GM18868 (cell line): Measurements from ENCODE around the gene TINAG.

Experiments used
- ATAC-seq: cut with Tn5 transposase; IDR thresholded peaks from one replicate; pipeline ENCODE4 v1.9.1; 2021; ENCODE audit warnings: mild to moderate bottlenecking, moderate library complexity; ENCODE audit not compliant: unreplicated experiment

The TINAG gene

GRCh38 chr6:54308289-54308985 lies at the start of gene TINAG:
Gene TINAG, plus strand, starts transcription at chr6:54308441. Its CDS starts 110 bp downstream, at chr6:54308551.
- no peak for ATAC-seq

GRCh38 chr6:54260025-54260424 lies 48.2 kb upstream of the TINAG start:
- ATAC-seq, result no peak

- ATAC-seq, result no peak
Measured at GRCh38 chr6:54262499-54262898, 45.7 kb upstream of the TINAG start.

GRCh38 chr6:54262971-54263370 lies 45.3 kb upstream of the TINAG start:
- ATAC-seq, result no peak

- ATAC-seq, result no peak
Measured at GRCh38 chr6:54264581-54265272, 43.5 kb upstream of the TINAG start.

- no peak for ATAC-seq
Measured at GRCh38 chr6:54266400-54266923, 41.8 kb upstream of the TINAG start.

- ATAC-seq, result no peak
Measured at GRCh38 chr6:54267798-54268197, 40.4 kb upstream of the TINAG start.

GRCh38 chr6:54273214-54273820 lies 34.9 kb upstream of the TINAG start:
- ATAC-seq, result no peak

GRCh38 chr6:54274383-54274782 lies 33.9 kb upstream of the TINAG start:
- ATAC-seq, result no peak

- ATAC-seq, result no peak
Measured at GRCh38 chr6:54282186-54282585, 26.1 kb upstream of the TINAG start.

GRCh38 chr6:54284161-54284860 lies 23.9 kb upstream of the TINAG start:
- ATAC-seq, result no peak

- no peak for ATAC-seq
Measured at GRCh38 chr6:54285595-54285994, 22.6 kb upstream of the TINAG start.

GRCh38 chr6:54286141-54286540 lies 22.1 kb upstream of the TINAG start:
- ATAC-seq, result no peak

GRCh38 chr6:54288474-54288873 lies 19.8 kb upstream of the TINAG start:
- no peak for ATAC-seq

GRCh38 chr6:54289426-54289825 lies 18.8 kb upstream of the TINAG start:
- no peak for ATAC-seq

- peak; percentile 57 for ATAC-seq
Measured at GRCh38 chr6:54291146-54291545, 17.1 kb upstream of the TINAG start.

GRCh38 chr6:54291738-54292137 lies 16.5 kb upstream of the TINAG start:
- ATAC-seq, result peak; percentile 70

GRCh38 chr6:54294965-54295532 lies 13.2 kb upstream of the TINAG start:
- ATAC-seq, result no peak

- ATAC-seq, result no peak
Measured at GRCh38 chr6:54299542-54300269, 8.5 kb upstream of the TINAG start.

- no peak for ATAC-seq
Measured at GRCh38 chr6:54301770-54302169, 6.5 kb upstream of the TINAG start.
